HG03575 (cell line): ENCODE results near the gene ABCA13.

Experiments used
- ATAC-seq: cut with Tn5 transposase; IDR thresholded peaks from one replicate; pipeline ENCODE4 v1.9.1; 2021; ENCODE audit not compliant: unreplicated experiment, insufficient number of reproducible peaks, low FRiP score; ENCODE audit errors: extremely low read depth

The ABCA13 gene

DNA sequence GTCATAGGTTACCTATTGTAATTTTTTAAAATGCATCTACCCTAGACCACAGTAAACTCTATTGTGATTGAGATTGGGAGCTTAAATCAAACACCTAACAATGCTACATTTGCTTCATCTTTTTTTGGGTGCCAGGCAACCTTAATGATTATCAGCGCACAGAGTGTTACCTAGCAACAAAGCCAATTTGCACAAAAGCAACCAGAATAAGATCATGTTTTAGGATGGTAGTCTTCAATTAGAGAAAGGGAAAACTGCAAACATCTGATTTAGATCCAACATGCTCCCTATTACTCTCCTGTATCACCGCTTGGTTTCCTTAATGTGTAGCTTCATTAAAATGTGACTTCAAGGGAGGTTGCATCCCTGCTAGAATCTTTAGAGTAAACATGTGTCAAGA, 226.9 kb downstream of the ABCA13 start:
- ATAC-seq = no peak

DNA sequence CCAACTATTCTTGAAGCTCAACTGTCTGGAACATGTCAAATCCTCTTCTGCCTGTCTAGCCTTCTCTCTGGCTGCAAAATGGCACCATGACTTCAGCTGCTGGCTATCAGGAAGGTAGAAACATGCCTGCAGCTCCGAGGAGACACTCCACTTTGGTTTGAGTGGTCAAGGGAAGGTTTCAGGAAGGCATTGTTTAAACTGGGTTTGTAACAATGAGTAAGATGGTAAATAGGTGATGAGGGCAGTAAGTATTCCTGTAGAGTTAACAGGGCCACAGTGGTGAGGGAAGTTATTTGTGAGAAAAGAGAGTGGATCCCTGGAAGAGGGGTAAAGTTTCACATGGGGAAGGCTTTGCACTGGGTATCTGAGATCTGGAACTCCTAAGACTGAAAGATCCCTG, 231.5 kb downstream of the ABCA13 start:
- ATAC-seq = no peak

DNA sequence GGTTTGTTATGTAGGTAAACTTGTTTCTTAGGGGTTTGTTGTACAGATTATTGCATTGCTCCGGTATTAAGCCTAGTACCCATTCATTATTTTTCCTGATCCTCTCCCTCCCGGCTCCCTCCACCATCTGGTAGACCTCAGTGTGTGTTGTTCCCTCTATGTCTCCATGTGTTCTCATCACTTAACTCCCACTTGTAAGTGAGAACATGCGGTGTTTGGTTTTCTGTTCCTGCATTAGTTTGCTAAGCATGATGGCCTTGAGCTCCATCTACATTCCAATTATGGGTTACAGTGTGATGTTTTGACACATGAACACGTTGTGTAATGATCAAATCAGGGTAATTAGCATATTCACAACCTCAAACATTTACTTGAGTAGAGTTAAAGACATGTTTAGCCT, 237.5 kb downstream of the ABCA13 start:
- ATAC-seq = no peak

DNA sequence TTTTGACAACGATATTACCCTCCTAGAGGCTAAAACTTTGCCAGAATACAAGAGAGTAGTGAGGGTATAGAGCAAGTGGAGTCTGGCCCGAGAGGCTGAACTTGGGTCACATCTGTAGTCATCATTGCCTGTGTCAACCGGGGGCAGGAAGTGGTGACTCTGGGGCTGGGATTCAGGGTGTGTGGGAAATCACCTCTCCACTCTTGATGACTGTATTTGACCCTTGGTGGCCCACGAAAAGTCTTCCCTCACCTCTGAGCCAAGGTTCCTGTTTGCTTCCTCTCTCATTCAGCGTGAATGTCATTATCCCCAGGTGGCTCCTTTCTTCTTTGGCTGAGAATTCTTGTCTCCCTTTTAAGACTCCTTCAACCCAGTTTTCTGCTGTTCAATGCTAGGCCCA, 240.4 kb downstream of the ABCA13 start:
- ATAC-seq = no peak

DNA sequence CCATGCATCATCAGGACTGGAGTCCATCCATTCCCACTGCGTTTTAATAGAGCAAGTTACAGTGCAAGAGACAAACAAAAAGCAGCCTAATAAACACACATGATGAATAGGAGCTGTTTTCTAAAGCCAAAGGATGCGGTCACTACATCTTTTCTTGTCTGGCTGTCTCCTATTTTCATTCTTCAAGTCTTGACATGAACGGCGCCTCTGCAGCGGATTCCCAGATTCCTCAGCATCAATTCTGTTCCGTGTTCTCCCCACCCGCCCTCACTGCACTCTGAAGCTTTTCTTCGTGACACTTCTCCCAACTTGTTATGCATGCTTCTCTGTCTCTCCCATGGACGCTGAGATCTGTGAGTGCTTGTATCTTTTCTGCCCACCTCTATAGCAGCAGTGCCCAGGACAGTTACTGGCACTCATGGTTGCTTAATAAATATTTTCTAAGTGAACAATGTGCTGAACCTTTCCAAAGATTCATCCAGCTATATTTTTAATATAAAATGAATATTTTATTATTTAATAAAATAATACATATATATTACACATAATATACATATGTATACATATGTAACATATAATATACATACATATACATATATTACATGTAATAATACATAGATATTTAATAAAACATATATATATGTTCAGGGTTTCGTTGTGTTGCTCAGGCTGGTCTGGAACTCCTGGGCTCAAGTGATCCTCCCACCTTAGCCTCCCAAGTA, 242.9 kb downstream of the ABCA13 start:
- no peak for ATAC-seq

DNA sequence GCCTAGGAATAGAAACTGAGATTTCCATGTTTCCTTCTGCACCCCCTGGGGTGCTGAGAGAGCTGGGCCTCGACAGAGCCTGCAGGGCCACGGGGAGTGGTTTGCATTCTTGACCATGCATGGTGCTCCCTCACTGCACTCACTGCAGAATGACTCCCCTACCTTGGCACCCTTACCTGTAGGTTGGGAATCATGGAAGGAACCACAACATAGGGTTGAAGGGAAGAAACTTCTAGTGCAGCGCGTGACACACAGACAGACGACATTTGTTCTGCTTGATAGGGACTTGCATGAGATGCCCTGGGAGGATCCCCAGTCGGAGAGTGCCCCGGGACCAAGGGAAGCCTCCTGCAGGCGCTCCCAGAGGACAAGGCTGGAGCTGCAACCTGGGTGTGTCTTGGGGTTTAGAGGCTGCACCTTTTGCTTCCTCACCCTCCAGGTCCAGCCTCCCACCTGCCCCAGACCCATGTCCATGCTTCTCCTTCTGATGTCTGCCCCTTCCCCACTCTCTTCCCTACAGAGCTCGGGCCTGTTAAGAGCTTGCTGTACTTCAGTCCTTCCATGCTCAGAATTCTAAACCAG, 245.2 kb downstream of the ABCA13 start:
- ATAC-seq = no peak

DNA sequence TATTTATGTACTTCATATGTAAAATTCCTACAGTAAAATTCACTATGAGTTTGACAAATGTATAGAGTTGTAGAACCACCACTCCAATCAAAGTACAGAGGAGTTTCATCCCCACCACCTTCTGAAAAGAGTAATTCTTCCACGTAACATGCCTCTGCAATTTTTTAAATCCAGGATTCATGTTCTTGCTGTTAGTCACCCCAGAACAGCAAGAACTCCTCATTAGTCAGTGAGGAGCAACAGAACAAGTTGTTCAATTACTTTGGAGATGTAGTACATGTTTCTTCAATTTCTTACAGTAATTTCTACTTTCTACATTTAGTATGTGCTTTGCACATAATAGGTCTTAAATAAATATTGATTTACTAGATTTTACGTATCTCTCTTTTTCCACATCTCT, 248.1 kb downstream of the ABCA13 start:
- ATAC-seq = no peak

DNA sequence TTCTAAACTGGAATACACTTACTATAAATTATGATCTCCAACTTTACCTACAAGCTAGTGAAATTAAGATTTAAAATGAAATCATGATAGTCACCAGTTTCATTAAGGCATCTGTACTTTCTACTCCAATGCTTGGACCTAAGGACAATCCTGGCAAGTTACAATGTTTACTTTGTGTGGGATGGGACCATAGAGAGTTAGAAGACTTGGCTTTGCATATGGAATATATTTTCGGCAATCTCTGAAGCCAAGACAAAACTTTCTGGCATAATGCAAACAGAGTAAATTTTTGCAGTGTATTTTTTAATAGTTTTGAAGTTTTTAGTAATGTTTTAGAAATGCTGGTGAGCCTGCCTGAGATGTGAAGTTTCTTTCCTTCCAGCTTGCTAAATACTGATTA, 248.9 kb downstream of the ABCA13 start:
- ATAC-seq = no peak

DNA sequence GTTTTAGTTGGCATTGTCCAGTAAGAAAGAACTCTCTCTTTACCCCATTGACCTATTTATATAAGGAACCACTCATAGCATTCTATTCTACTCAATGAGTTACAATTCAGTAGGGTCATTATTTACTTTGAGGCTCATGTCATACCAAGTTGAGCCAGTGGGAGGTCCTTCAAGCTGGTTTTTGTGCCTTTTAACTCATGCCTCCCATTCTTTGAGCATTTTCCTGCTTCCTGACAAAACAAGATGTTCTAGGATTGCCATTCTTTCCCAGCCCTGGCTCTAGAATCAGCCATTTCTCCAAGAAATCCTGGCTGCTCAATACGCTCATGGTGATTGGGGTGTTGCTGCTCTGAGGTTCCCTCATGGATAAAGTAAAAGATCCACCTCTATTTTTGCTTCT, 250.1 kb downstream of the ABCA13 start:
- no peak for ATAC-seq

DNA sequence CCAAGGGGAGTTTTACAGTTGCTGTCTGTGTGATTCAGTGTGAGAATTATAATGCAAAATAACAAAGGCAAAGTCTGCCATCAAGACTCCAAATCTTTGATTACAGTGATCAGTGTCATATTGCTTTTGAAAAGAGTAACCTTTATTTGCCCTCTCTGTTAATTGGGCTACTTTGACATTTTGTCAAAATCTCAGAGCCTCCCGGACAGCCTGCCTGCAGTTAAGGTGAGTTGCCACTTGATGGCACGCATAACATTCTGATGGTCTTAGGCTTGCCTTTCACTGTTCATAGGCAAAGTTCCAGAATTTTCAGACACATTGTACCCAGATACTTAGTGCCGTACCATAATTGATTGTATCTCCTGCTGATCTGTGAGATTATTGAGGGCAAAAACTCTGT, 253.5 kb downstream of the ABCA13 start:
- ATAC-seq = no peak

DNA sequence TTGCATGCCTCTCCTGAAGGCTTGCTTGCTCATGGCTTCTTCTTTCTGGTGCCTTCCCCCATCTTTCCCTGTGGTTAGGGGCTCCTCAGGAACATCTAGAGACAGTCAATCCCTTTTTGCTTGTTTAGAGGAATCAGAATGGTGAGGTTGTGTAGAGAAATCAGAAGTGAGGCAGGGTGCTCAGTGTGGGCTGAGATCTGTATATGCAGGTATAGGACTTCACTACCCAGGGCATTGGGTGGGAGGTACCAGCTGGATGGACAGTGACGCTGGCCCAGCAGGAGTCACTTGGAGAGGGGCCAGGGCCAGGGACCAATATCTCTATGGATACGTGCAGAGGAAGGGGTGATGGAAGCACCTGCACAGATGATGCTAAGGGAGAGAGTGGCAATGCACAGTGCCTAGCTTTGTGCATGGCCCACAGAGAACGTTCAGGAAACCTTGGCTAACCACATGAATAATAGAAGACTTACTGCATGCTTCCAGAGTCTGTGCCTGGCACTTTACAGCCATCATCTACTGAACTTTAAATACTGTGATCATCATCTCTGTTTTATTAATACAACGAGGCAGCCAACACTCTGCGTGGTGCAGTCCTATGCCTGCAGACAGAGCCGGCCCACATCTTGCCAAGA, 255.2 kb downstream of the ABCA13 start:
- ATAC-seq = no peak

DNA sequence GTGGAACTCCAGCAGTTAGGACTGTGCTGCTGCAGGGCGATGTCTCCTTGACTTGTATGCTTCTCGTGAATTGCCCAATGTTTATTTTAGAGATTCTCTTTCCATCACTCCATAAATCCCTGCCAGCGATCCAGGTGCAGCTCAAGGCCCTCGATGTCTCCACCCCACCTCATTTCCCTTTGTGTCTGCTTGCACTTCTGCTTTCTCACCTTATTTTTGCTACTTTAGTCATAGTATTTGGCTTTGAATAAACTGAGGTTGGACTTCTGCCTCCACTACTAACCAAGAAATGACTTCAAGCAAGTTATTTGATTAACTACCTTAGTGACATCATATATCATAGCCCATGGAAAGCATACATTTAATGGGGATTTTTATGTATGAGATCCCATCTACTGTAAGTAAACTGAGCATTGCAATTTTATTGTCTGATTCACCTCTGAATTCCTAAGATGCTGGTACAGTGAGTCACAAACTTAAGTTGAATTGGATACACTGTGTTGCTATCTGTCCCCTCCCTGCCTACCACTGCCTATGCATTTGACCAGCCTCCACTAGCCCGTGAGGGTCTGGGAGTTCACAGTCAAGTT, 255.8 kb downstream of the ABCA13 start:
- no peak for ATAC-seq

DNA sequence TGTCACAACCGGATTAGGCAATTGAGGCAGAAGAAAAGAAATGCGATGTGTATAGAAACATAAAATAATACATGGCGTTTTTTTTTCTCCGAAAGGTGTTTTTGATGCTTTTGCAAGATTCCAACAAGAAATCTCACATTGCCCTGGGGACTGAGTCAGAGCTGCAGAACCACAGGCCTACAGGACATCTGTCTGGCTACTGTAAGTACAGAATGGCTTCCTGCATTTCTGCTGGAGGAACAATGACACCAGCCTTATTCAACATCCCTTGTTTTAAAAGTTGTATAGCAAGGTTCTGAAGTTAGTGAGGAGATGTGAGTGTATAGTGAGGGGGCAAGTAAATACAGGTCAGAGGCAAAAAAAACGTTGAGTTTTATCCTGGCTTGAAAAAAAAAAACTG, 256.4 kb downstream of the ABCA13 start:
- no peak for ATAC-seq

DNA sequence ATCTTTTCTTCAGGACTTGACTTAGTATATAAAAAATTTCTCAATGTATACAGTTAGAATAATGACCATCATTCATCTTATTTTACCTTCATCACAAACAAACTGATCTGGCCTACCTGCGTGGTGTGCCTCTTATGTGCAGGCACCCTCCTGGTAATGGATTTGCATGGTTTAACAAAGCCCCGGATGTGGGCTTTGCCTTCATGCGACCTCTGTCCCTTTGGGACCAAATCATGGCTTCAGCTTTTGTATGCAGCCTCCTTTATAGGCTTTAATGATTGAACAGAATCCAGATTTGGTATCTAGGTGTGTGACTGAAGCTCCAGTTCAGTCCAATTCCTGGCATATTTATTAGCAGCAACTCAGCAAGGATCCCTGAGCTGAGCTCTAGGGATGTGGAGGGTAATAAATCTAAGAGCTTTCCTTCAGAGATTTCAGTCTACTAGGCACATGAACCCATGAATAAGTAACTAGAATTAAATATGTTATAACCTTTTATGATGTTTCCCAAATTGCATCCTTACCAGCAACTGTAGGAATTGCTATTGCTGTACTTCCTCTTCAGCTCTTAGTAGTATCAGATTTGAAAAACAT, 256.9 kb downstream of the ABCA13 start:
- no peak for ATAC-seq

DNA sequence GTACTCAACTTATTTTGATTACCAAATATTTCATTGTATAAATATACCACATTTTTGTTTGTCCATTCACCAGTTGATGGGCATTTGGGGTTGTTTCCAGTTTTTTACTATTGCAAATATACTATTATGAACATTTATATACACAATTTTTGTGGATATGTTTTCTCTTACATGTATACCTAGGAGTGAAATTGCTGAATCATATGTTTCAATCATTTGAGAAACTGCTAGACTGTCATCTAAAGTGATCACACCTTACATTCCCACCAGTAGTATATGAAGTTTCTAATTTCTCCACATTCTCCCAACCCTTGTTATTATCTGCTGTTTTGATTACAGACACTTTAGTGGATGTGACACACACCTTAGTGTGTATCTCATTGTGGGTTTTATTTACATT, 257.9 kb downstream of the ABCA13 start:
- no peak for ATAC-seq

DNA sequence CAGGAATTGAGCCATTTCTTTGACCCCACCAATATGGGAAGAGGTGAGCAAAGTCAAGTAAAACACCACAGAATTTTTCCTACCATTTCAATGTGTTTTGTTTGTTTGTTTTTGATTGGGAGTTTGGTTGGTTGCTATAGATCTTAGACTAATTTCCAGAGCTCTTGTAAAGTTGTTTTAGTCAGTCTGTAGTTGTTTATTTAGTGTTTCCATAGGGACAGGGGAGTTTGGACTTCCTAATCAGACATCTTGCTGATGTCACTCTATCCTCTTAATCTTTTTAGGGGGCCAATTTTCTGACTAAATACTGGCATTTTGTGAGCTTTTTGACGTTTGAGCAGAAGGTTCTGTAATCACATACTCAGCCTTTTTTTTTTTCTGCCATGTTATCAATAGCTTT, 266.9 kb downstream of the ABCA13 start:
- ATAC-seq = no peak

DNA sequence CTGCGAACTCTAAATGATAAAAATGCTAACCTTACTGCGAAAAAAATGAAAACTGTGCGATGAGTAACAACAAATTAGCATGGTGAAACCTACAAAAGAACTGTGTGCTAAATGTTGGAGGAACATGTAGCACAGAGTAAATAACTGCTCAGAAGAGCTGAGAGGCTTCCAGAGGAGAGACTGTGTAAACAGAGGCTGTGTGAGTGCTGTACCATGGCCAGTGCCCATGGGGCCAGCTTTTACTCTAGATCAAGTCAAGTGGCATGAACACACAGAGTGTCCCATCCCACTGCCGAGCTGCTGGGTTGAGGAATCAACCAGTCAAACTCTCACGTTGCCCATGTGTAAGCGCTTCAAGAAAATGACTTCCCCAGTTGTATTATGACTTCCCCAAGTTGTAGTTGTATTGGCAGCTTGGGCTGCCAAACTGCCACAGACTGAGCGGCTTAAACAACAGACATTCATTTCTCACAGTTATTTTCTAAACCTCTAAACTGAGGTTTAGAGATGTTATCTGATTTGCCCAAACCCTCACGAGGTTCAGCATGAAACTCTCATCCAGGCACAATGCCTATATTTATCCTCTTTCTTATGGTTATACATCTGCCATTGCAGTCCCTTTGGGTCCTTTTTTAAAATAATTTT, 270.7 kb downstream of the ABCA13 start:
- ATAC-seq = no peak

DNA sequence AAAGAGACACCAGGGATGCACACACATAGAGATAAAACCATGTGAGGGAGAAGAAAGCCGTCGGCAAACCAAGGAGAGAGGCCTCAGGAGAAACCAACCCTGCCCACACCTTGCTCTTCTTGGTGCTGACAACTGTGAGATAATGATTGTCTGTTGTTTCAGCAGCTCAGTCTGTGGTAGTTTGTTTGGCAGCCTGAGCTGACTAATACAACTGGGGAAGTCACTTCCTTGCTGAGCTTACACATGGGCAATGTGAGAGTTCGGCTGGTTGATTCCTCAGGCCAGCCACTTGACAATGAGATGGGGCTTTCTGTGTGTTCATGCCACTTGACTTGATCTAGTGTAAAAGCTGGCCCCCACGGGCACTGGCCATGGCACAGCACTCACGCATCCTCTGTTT, 271.8 kb downstream of the ABCA13 start:
- ATAC-seq = no peak

DNA sequence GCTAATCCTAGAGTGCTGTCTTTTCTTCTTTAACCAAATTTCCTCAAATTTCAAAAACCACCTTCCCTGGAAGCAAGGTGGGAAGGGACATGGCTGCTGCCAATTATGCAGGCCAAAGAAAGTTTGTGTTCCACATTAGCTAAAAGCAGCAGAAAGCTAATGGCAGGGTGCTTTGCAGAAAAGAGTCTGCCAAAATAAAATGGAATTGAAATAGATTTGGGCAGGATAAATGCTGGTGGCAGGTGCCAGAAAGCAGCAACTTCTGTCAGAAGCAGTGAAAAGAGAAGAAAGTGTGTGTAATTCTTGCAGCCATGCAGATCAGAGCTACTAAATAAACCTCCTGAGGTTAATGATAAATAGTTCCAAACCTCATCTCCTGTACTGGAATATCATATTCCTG, 275.5 kb downstream of the ABCA13 start:
- no peak for ATAC-seq
